Upper lobe of left lung (tissue), 6 donors: ENCODE results near the gene SOST. TPM values are rescaled to one million over a fixed set of nuclear protein-coding genes. Genes with fewer than 3 reads are reported as not detected.
"Not testable (repeated sequence)": the region's sequence is repeated elsewhere in the genome, so short reads cannot be mapped to it uniquely, and the experiment has no call there.

Experiments used
- ATAC-seq, 2 donors: fragments of 200-7000 bp; cut with Tn5 transposase; one replicate each; pipeline ENCODE4 v1.9.1; 2022; ENCODE audit warnings: mild to moderate bottlenecking in 2 of 2, moderate library complexity in 2 of 2; ENCODE audit not compliant: low FRiP score in 2 of 2
- DNase-seq, 2 donors: peaks; one replicate each; pipeline ENCODE4 v3.0.0-alpha.2; 2019 to 2020
- H3K27ac ChIP-seq, 4 donors: fragments of 200-600 bp; sonication (generic); one replicate each; pipeline ENCODE4 v1.5.1; 2016 to 2019
- H3K27me3 ChIP-seq, 4 donors: fragments of 200-600 bp; sonication (generic); one replicate each; pipeline ENCODE4 v1.5.1; 2017 to 2019
- H3K36me3 ChIP-seq, 4 donors: fragments of 200-600 bp; sonication (generic); one replicate each; pipeline ENCODE4 v1.5.1; 2016 to 2019
- H3K4me1 ChIP-seq, 4 donors: fragments of 200-600 bp; sonication (generic); one replicate each; pipeline ENCODE4 v1.5.1; 2018 to 2019
- H3K4me3 ChIP-seq, 4 donors: fragments of 200-600 bp; sonication (generic); one replicate each; pipeline ENCODE4 v1.5.1; 2017 to 2019; ENCODE audit warnings: mild to moderate bottlenecking in 2 of 4, moderate library complexity in 1 of 4
- H3K9me3 ChIP-seq, 4 donors: fragments of 200-600 bp; sonication (generic); one replicate each; pipeline ENCODE4 v1.5.1; 2018 to 2019
- EP300 ChIP-seq, 4 donors: sonication (generic); formaldehyde crosslinking; IDR thresholded peaks; one replicate each; pipeline ENCODE4 v1.5.1; 2017; ENCODE audit warnings: antibody characterized with exemption in 4 of 4, control low read depth in 2 of 4
- POLR2A ChIP-seq, 4 donors: fragments of 450-650 bp; IDR thresholded peaks; one replicate each; pipeline ENCODE4 v1.5.1; 2016 to 2017; ENCODE audit warnings: antibody characterized with exemption in 4 of 4, mild to moderate bottlenecking in 2 of 4
- POLR2AphosphoS5 ChIP-seq, 2 donors: sonication (generic); formaldehyde crosslinking; IDR thresholded peaks; one replicate each; pipeline ENCODE4 v1.5.1; 2017; ENCODE audit warnings: antibody characterized with exemption in 2 of 2
- WGBS, 2 donors: methylation state at CpG; one replicate each; pipeline ENCODE4 v1.1.5; 2017 to 2018; 5-methylcytosine and 5-hydroxymethylcytosine counted together
- total RNA-seq, 6 donors: library from RNA; depleted of rRNA in 4 of 6; stranded (reverse); fragments of >200 nt in 4 of 6; gene quantifications; one replicate each; pipeline versions ENCODE4 v1.1.0 to v1.2.1, GENCODE V29; 2016 to 2021
- TF ChIP-seq, protein P1 (sequence below), 6 experiments: fragments of 450-650 bp in 4 of 6; fragments of 200-600 bp in 2 of 6; sonication (generic) in 2 of 6; IDR thresholded peaks; one replicate each; pipeline ENCODE4 v1.5.1; 2016 to 2019; ENCODE audit warnings: antibody characterized with exemption in 6 of 6
- donor health status: DM: no; HTN: no; CAD: no; lungs with moderate emphysema.
- donor health status: DM: no; HTN: yes; CAD: no; lungs with severe emphysema.

Gene SOST
- total RNA-seq, 6 donors from 2014 or later, result not detected

- ATAC-seq (no peak), DNase-seq (no peak)
- H3K27me3 ChIP-seq, result no peaks in the 10 kb centered on the region
- H3K36me3 ChIP-seq, result peaks cover 0 to 23% (median 2%) of the 10 kb centered on the region in 4 donors
- WGBS, 2 donors, result 81 to 94% methylated on average over 3 of the region's 3 CpGs
- TF ChIP-seq, protein P1, sequence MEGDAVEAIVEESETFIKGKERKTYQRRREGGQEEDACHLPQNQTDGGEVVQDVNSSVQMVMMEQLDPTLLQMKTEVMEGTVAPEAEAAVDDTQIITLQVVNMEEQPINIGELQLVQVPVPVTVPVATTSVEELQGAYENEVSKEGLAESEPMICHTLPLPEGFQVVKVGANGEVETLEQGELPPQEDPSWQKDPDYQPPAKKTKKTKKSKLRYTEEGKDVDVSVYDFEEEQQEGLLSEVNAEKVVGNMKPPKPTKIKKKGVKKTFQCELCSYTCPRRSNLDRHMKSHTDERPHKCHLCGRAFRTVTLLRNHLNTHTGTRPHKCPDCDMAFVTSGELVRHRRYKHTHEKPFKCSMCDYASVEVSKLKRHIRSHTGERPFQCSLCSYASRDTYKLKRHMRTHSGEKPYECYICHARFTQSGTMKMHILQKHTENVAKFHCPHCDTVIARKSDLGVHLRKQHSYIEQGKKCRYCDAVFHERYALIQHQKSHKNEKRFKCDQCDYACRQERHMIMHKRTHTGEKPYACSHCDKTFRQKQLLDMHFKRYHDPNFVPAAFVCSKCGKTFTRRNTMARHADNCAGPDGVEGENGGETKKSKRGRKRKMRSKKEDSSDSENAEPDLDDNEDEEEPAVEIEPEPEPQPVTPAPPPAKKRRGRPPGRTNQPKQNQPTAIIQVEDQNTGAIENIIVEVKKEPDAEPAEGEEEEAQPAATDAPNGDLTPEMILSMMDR (IDR thresholded peaks at IDR 0.05), result no peak
- no peak for TF ChIP-seq EP300 (IDR thresholded peaks at IDR 0.05)
- no peak for TF ChIP-seq POLR2A (IDR thresholded peaks at IDR 0.05)
- no peak for TF ChIP-seq POLR2AphosphoS5 (IDR thresholded peaks at IDR 0.05)
- H3K4me1 ChIP-seq, result peaks cover 0 to 5% (median 1%) of the 10 kb centered on the region in 4 donors
- H3K27ac ChIP-seq, result no peak overlapping the region
- H3K4me3 ChIP-seq, result no peak overlapping the region
- H3K9me3 ChIP-seq, result no peaks in the 10 kb centered on the region
Measured at GRCh38 chr17:43800736-43801135, 42.1 kb upstream of the SOST start.

DNA sequence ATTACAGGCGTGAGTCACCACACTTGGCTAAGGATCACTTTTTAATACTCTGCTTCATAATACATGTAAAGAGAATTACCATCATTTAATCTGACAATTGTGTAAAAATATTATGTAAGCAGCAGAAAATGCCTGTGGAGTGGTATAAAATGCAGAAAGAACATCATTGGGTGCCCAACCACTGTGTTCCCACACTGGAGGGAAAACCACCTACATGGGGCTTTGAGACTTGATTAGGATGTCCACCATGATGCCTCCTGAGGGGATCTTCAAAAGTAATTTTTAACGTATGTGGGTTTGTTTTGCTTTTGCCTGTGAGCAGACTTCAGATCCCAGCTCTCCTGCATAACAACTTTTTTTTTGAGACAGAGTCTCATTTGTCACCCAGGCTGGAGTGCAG is 40.5 kb upstream of the SOST start:
- no peak for DNase-seq
- no peaks in the 10 kb centered on the region for H3K27me3 ChIP-seq
- 88 to 97% methylated on average over 2 of the region's 2 CpGs for WGBS, 2 donors

DNA sequence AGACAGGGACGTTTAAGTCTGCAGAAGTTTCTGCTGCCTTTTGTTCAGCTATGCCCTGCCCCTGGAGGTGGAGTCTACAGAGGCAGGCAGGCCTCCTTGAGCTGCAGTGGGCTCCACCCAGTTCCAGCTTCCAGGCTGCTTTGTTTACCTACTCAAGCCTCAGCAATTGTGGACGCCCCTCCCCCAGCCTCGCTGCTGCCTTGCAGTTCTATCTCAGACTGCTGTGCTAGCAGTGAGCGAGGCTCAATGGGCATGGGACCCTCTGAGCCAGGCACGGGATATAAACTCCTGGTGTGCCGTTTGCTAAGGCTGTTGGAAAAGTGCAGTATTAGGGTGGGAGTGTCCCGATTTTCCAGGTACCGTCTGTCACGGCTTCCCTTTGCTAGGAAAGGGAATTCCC is 39.4 kb upstream of the SOST start:
- not testable (repeated sequence) for H3K36me3 ChIP-seq, H3K27me3 ChIP-seq, H3K4me3 ChIP-seq, ATAC-seq, H3K27ac ChIP-seq, H3K9me3 ChIP-seq, H3K4me1 ChIP-seq
- DNase-seq, result peak in 1 of 2 donors; percentile 67
- WGBS, 2 donors, result 52 to 60% methylated on average over 3 to 9 of the region's 9 CpGs

More for the DNA sequence above, 40.5 kb upstream of the SOST start:
- ATAC-seq, result no peak
- no peak overlapping the region for H3K27ac ChIP-seq
- H3K4me3 ChIP-seq, result no peak overlapping the region
- H3K9me3 ChIP-seq, result no peaks in the 10 kb centered on the region
- H3K4me1 ChIP-seq, result peaks cover 0 to 5% (median 1%) of the 10 kb centered on the region in 4 donors
- peaks cover 0 to 17% (median 2%) of the 10 kb centered on the region in 4 donors for H3K36me3 ChIP-seq
- TF ChIP-seq EP300 (IDR thresholded peaks at IDR 0.05) (no peak), POLR2A (IDR thresholded peaks at IDR 0.05) (no peak)
- TF ChIP-seq, protein P1 (IDR thresholded peaks at IDR 0.05), result no peak

GRCh38 chr17:43792668-43793067 is 34.1 kb upstream of the SOST start:
- ATAC-seq, H3K27me3 ChIP-seq, H3K4me1 ChIP-seq, DNase-seq, H3K27ac ChIP-seq, H3K36me3 ChIP-seq, H3K4me3 ChIP-seq, H3K9me3 ChIP-seq: not testable (repeated sequence)
- 78 to 96% methylated on average over 3 to 4 of the region's 4 CpGs for WGBS, 2 donors

- DNase-seq (no peak), ATAC-seq (no peak)
- no peaks in the 10 kb centered on the region for H3K27me3 ChIP-seq
- no peak overlapping the region for H3K27ac ChIP-seq
- no peak overlapping the region for H3K4me3 ChIP-seq
- H3K4me1 ChIP-seq, result peaks cover 0 to 2% (median 0%) of the 10 kb centered on the region in 4 donors
- H3K36me3 ChIP-seq, result no peaks in the 10 kb centered on the region
- TF ChIP-seq POLR2AphosphoS5 (IDR thresholded peaks at IDR 0.05) (no peak), EP300 (IDR thresholded peaks at IDR 0.05) (no peak), POLR2A (IDR thresholded peaks at IDR 0.05) (no peak)
- TF ChIP-seq, protein P1 (IDR thresholded peaks at IDR 0.05), result no peak
- H3K9me3 ChIP-seq, result no peaks in the 10 kb centered on the region
- WGBS, 2 donors, result 20 to 41% methylated on average over 3 of the region's 3 CpGs
Measured at GRCh38 chr17:43791589-43791988, 33.0 kb upstream of the SOST start.

DNA sequence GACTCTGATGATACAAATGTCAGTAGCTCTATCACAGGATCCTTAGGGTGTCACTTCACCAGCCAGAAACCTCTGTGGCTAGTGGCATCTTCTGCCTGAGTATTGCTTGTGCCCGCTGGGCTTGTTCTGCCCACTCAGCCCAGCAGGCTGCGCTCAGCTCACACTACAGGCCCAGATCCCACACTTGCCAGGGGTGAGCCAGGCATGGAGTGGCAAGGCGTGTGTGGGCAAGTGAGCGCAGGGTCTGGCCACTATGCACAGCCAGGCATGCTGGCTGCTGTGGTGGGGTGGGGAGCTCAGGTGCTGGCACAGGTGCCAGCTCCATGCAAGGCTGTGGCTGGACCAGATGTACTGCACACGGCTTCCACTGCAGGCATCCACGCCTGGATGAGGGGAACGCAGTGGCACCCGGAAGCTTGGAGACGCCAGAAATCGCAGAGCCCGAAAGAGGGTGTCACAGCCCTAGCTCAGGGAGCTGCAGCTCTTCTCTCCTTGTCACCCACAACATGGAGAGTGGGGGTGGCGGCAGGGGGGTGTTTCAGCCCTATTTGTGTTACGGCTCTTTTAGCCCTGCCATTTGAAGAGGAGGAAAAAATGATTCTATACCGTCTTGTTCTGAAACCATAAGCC is 31.8 kb upstream of the SOST start:
- no peak overlapping the region for H3K4me3 ChIP-seq
- H3K36me3 ChIP-seq, result no peaks in the 10 kb centered on the region
- H3K4me1 ChIP-seq, result peaks cover 0 to 2% (median 0%) of the 10 kb centered on the region in 4 donors
- no peaks in the 10 kb centered on the region for H3K27me3 ChIP-seq
- DNase-seq (no peak), ATAC-seq (peak in 1 of 2 donors; percentile 40)
- H3K9me3 ChIP-seq, result no peaks in the 10 kb centered on the region
- TF ChIP-seq, protein P1 (IDR thresholded peaks at IDR 0.05), result peak in 2 of 6 experiments; percentile 19 to 20
- TF ChIP-seq POLR2A (IDR thresholded peaks at IDR 0.05) (no peak), POLR2AphosphoS5 (IDR thresholded peaks at IDR 0.05) (no peak), EP300 (IDR thresholded peaks at IDR 0.05) (no peak)
- 92 to 94% methylated on average over 7 to 14 of the region's 14 CpGs for WGBS, 2 donors
- H3K27ac ChIP-seq, result no peak overlapping the region
